Psoas muscle (tissue), 8 donors: Measurements from ENCODE around the gene CCR9. TPM values are rescaled to one million over a fixed set of nuclear protein-coding genes. Genes with fewer than 3 reads are reported as not detected.

ENCODE experiments used
- ATAC-seq, 4 donors: fragments of 200-7000 bp; cut with Tn5 transposase; one replicate each; pipeline ENCODE4 v1.9.1; 2020; ENCODE audit warnings: moderate library complexity in 3 of 4, mild to moderate bottlenecking in 2 of 4
- DNase-seq, 2 donors: peaks; one replicate each; pipeline ENCODE4 v3.0.0-alpha.2; 2020
- H3K27ac ChIP-seq: fragments of 200-600 bp; one replicate; pipeline ENCODE4 v1.8.0; 2022
- H3K27me3 ChIP-seq, 3 donors: fragments of 200-600 bp in 1 of 3; one replicate each; pipeline versions ENCODE4 v1.6.1 to v1.8.0; 2013 to 2022; ENCODE audit warnings: low read length in 2 of 3, mild to moderate bottlenecking in 2 of 3, moderate library complexity in 1 of 3; ENCODE audit not compliant: insufficient read depth in 3 of 3
- H3K36me3 ChIP-seq, 2 donors: fragments of 200-600 bp in 1 of 2; one replicate each; pipeline versions ENCODE4 v1.6.1 to v1.8.0; 2013 to 2022; ENCODE audit warnings: low read depth in 1 of 2, mild to moderate bottlenecking in 1 of 2, moderate library complexity in 1 of 2; ENCODE audit not compliant: insufficient read depth in 1 of 2
- H3K4me1 ChIP-seq: fragments of 200-600 bp; one replicate; pipeline ENCODE4 v1.8.0; 2022
- H3K4me3 ChIP-seq: fragments of 200-600 bp; one replicate; pipeline ENCODE4 v1.8.0; 2022; ENCODE audit warnings: mild to moderate bottlenecking
- H3K9me3 ChIP-seq: fragments of 200-600 bp; one replicate; pipeline ENCODE4 v1.8.0; 2022
- CTCF ChIP-seq: fragments of 200-600 bp; IDR thresholded peaks from one replicate; pipeline ENCODE4 v1.8.0; 2022; ENCODE audit warnings: antibody characterized with exemption
- WGBS, 3 donors: extraction: QIAGEN DNeasy Blood & Tissue Kit; methylation state at CpG; one replicate each; pipeline versions ENCODE4 v1.1.6 to v1.1.7; 2013; 5-methylcytosine and 5-hydroxymethylcytosine counted together
- intact Hi-C, 2 donors: fragments of 100-400 bp; cut with DNase I; formaldehyde crosslinking; loops; one replicate each; pipeline versions ENCODE4 v1.11.0 to v1.14.2; 2022
- polyA plus RNA-seq, 3 donors: library from polyadenylated mRNA; stranded (reverse); fragments of 200-250 nt; gene quantifications; one replicate each; pipeline ENCODE4 v1.2.3, GENCODE V29; 2013
- total RNA-seq, 4 donors: library from RNA; stranded (reverse); fragmentation: NEBNext Ultra II Directional in 2 of 4; extraction: Animal tissue kit (Norgen Biotek cat#: 25700) in 2 of 4; gene quantifications; one replicate each; pipeline versions ENCODE4 v1.2.1 to v1.2.4, GENCODE V29; 2021 to 2023
- donor health status: healthy with polysubstance abuse.
- donor health status: DM: no; HTN: no; CAD: no; lungs with moderate emphysema.
- donor health status: Bipolar disorder and iron deficiency.
- donor health status: healthy.
- donor health status: DM: yes; HTN: yes; CAD: no.
- donor health status: DM: no; HTN: no; CAD: no.
- donor health status: DM: no; HTN: no; CAD: no.
- donor health status: DM: yes; HTN: yes; CAD: no.

The CCR9 gene
- total and polyA plus RNA-seq, 7 donors, result 0.03 TPM; not detected in 6

GRCh38 chr3:45909542-45909941 lies 23.2 kb downstream of the CCR9 start:
- no peak for DNase-seq
- H3K36me3 ChIP-seq, result peaks cover 0 to 8% of the 10 kb centered on the region in 2 donors
- no peaks in the 10 kb centered on the region for H3K27me3 ChIP-seq
- H3K4me1 ChIP-seq, result peaks cover 7% of the 10 kb centered on the region
- WGBS, 3 donors, result 85 to 89% (median 87%) methylated on average over 6 of the region's 6 CpGs
- ATAC-seq, result no peak
- H3K9me3 ChIP-seq, result no peaks in the 10 kb centered on the region
- no peak overlapping the region for H3K27ac ChIP-seq
- intact Hi-C loops, result loop anchor here (5.0 kb wide), 1 partner anchor 147 kb away; no protein-coding TSS in a partner anchor
- no peak overlapping the region for H3K4me3 ChIP-seq
- no peak for TF ChIP-seq CTCF

- DNase-seq (no peak), ATAC-seq (no peak)
- intact Hi-C loops, result no loop called here
- Histone ChIP-seq H3K27ac (no peak overlapping the region), H3K36me3 (peaks cover 0 to 7% of the 10 kb centered on the region in 2 donors), H3K27me3 (no peaks in the 10 kb centered on the region), H3K4me3 (no peak overlapping the region), H3K9me3 (no peaks in the 10 kb centered on the region), H3K4me1 (peaks cover 7% of the 10 kb centered on the region)
- no peak for TF ChIP-seq CTCF
- 55 to 63% (median 61%) methylated on average over 4 of the region's 4 CpGs for WGBS, 3 donors
Measured at GRCh38 chr3:45910892-45911291, 24.5 kb downstream of the CCR9 start.

- Histone ChIP-seq H3K9me3 (no peaks in the 10 kb centered on the region), H3K27ac (no peak overlapping the region), H3K4me3 (no peak overlapping the region), H3K27me3 (no peaks in the 10 kb centered on the region), H3K4me1 (peaks cover 7% of the 10 kb centered on the region), H3K36me3 (peaks cover 0 to 7% of the 10 kb centered on the region in 2 donors)
- ATAC-seq, result no peak
- no peak for DNase-seq
- no peak for TF ChIP-seq CTCF
- intact Hi-C loops, result no loop called here
- WGBS, 3 donors, result 89 to 91% (median 91%) methylated on average over 11 of the region's 11 CpGs
Measured at GRCh38 chr3:45911511-45912226, 25.3 kb downstream of the CCR9 start.

- WGBS, 3 donors, result 83 to 86% (median 83%) methylated on average over 6 of the region's 6 CpGs
- no peaks in the 10 kb centered on the region for H3K9me3 ChIP-seq
- H3K4me3 ChIP-seq, result no peak overlapping the region
- intact Hi-C loops, result no loop called here
- peaks cover 3% of the 10 kb centered on the region for H3K4me1 ChIP-seq
- peaks cover 0 to 14% of the 10 kb centered on the region in 2 donors for H3K36me3 ChIP-seq
- ATAC-seq, result no peak
- no peak for TF ChIP-seq CTCF
- DNase-seq, result no peak
- H3K27ac ChIP-seq, result no peak overlapping the region
- H3K27me3 ChIP-seq, result no peaks in the 10 kb centered on the region
Measured at GRCh38 chr3:45912435-45912834, 26.1 kb downstream of the CCR9 start.
